A673 (cell line): ENCODE measurements around the gene CCDC185. TPM values are rescaled to one million over a fixed set of nuclear protein-coding genes. Genes with fewer than 3 reads are reported as not detected.

Experiments
- BruUV-seq: library from RNA; stranded (reverse); fragments of 400-500 nt; replicated peaks from 2 replicates; lab custom pipeline; 2021; lab: Mats Ljungman, UMichigan
- CTCF ChIA-PET: fragments of 300-600 bp; sonication (Branson Sonifier 250); formaldehyde crosslinking; loops from one replicate; lab custom pipeline; 2022; ENCODE audit warnings: antibody characterized with exemption; lab: Charles Lee
- POLR2A ChIA-PET: fragments of 300-600 bp; sonication (Branson Sonifier 250); formaldehyde crosslinking; loops from one replicate; lab custom pipeline; 2022; ENCODE audit warnings: antibody characterized with exemption; ENCODE audit not compliant: low non-redundant PET; lab: Charles Lee
- DNase-seq: peaks from one replicate; pipeline ENCODE4 v3.0.0-alpha.2; 2015; ENCODE audit warnings: low spot score
- H3K27ac ChIP-seq: fragments of 200-600 bp; sonication (generic); 2 replicates; pipeline ENCODE4 v1.5.1; 2016; ENCODE audit warnings: mixed run types, low read depth, mild to moderate bottlenecking, mixed read lengths, antibody characterized with exemption, low read length; ENCODE audit not compliant: poor library complexity, severe bottlenecking
- H3K27me3 ChIP-seq: fragments of 200-600 bp; sonication (generic); replicated peaks from 2 replicates; pipeline ENCODE4 v1.6.1; 2017; ENCODE audit warnings: mixed run types, low read depth, mild to moderate bottlenecking, mixed read lengths, antibody characterized with exemption, low read length; ENCODE audit not compliant: insufficient read depth, poor library complexity
- H3K36me3 ChIP-seq: fragments of 200-600 bp; sonication (generic); 2 replicates; pipeline ENCODE4 v1.6.1; 2016; ENCODE audit warnings: mixed run types, mild to moderate bottlenecking, mixed read lengths, antibody characterized with exemption, low read length; ENCODE audit not compliant: insufficient read depth, poor library complexity, severe bottlenecking
- H3K4me1 ChIP-seq: fragments of 200-600 bp; sonication (generic); 2 replicates; pipeline ENCODE4 v1.6.1; 2017; ENCODE audit warnings: mixed run types, mild to moderate bottlenecking, mixed read lengths, antibody characterized with exemption, low read length; ENCODE audit not compliant: insufficient read depth, poor library complexity, severe bottlenecking
- H3K4me3 ChIP-seq: fragments of 200-600 bp; sonication (generic); 2 replicates; pipeline ENCODE4 v1.5.1; 2016; ENCODE audit warnings: low read depth, mixed run types, mild to moderate bottlenecking, mixed read lengths, low read length; ENCODE audit not compliant: poor library complexity, severe bottlenecking
- H3K9me3 ChIP-seq: fragments of 200-600 bp; sonication (generic); 2 replicates; pipeline ENCODE4 v1.6.1; 2016; ENCODE audit warnings: mixed run types, low read depth, mild to moderate bottlenecking, mixed read lengths, antibody characterized with exemption, low read length; ENCODE audit not compliant: poor library complexity, severe bottlenecking
- EZH2 ChIP-seq: fragments of 200-600 bp; sonication (generic); IDR thresholded peaks from 2 replicates; pipeline ENCODE4 v1.6.1; 2017; ENCODE audit warnings: borderline replicate concordance, low read depth, mild to moderate bottlenecking, mixed read lengths, antibody characterized with exemption, low read length; ENCODE audit not compliant: poor library complexity, severe bottlenecking
- intact Hi-C: fragments of 100-400 bp; cut with micrococcal nuclease; formaldehyde crosslinking; loops from one replicate; pipeline ENCODE4 v1.10.0; 2022; ENCODE audit not compliant: unreplicated experiment
- total RNA-seq: library from RNA; stranded (reverse); gene quantifications from 2 replicates; pipeline ENCODE4 v1.2.3, GENCODE V29; 2021
- TF ChIP-seq, protein P1 (sequence below): fragments of 300-800, 200-600 bp; sonication (generic); conservative IDR thresholded peaks from 2 replicates; pipeline ENCODE4 v1.5.1; 2017; ENCODE audit warnings: low read depth, mild to moderate bottlenecking, antibody characterized with exemption, low read length, moderate library complexity, mixed read lengths

CCDC185 gene
- total RNA-seq, 1 experiment from 2014 or later: not detected

DNA sequence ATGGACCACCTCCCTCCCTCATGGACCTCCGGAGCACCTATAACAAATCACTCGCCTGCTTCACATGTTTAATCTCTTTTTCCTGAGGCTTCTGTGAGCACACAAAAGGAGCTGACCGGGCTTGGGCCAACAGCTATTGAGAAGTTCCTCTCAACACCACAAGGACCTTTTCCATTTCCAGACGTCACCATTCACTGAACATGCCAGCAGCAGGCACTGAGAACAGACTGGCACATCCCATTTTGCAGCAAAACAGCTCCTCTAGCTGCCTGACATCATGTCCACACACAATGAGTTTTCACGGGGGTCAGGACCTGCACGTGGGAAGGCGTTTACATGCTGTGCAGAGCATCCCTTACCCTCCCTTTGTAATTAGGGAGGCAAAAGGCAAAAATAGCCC, 40.3 kb upstream of the CCDC185 start:
- ChIA-PET CTCF (no interaction called here), POLR2A (no interaction called here)
- Histone ChIP-seq H3K27me3 (peaks cover 48% of the 10 kb centered on the region), H3K4me3 (no peak overlapping the region), H3K4me1 (no peaks in the 10 kb centered on the region), H3K36me3 (no peaks in the 10 kb centered on the region), H3K9me3 (no peaks in the 10 kb centered on the region), H3K27ac (no peak overlapping the region)
- no peak for DNase-seq
- BruUV-seq: no TSS peak
- intact Hi-C loops: no loop called here
- TF ChIP-seq, protein P1, sequence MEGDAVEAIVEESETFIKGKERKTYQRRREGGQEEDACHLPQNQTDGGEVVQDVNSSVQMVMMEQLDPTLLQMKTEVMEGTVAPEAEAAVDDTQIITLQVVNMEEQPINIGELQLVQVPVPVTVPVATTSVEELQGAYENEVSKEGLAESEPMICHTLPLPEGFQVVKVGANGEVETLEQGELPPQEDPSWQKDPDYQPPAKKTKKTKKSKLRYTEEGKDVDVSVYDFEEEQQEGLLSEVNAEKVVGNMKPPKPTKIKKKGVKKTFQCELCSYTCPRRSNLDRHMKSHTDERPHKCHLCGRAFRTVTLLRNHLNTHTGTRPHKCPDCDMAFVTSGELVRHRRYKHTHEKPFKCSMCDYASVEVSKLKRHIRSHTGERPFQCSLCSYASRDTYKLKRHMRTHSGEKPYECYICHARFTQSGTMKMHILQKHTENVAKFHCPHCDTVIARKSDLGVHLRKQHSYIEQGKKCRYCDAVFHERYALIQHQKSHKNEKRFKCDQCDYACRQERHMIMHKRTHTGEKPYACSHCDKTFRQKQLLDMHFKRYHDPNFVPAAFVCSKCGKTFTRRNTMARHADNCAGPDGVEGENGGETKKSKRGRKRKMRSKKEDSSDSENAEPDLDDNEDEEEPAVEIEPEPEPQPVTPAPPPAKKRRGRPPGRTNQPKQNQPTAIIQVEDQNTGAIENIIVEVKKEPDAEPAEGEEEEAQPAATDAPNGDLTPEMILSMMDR: no peak
- no peak for TF ChIP-seq EZH2

DNA sequence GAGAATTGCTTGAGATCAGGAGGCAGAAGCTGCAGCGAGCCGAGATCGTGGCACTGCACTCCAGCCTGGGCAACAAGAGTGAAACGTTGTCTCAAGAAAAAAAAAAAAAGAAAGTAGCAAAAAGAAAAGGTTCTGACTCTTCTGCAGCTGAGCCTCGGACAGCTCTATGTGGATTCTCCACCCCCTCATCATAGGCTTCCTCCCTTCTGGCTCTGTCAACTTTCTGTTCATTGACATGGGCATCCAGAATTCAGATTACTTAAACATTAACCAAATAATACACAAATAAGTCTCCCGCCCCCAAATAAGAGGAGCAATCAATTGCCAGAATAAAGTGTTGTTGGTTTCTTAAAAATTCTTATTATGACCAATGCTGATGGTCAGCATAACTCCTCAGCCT, 39.3 kb upstream of the CCDC185 start:
- no TSS peak for BruUV-seq
- ChIA-PET CTCF (no interaction called here), POLR2A (no interaction called here)
- no peak overlapping the region for H3K4me3 ChIP-seq
- H3K27ac ChIP-seq: no peak overlapping the region
- H3K4me1 ChIP-seq: no peaks in the 10 kb centered on the region
- no peaks in the 10 kb centered on the region for H3K36me3 ChIP-seq
- H3K9me3 ChIP-seq: no peaks in the 10 kb centered on the region
- peaks cover 58% of the 10 kb centered on the region for H3K27me3 ChIP-seq
- DNase-seq: no peak
- TF ChIP-seq EZH2: no peak
- TF ChIP-seq, protein P1: no peak
- intact Hi-C loops: no loop called here

DNA sequence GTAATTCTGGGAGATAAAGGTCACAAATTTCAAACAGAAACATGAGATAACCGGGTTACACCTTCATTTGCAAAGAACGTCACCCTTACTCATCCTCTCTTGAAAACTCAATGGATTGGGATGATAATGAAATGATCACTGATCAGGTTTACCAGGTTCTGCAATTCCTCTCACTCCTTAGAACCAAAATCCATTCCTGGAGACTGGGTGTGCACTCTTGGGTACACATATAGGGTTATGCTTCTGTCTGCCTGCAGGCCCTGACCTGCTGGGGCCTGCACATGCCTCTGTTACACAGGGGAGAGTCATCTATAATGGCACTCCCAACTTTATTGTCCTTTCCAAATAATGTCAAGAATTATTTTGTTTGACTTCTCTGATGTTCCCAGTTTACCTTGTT, 37.5 kb upstream of the CCDC185 start:
- no TSS peak for BruUV-seq
- Histone ChIP-seq H3K36me3 (no peaks in the 10 kb centered on the region), H3K27me3 (peaks cover 75% of the 10 kb centered on the region), H3K4me3 (no peak overlapping the region), H3K9me3 (no peaks in the 10 kb centered on the region), H3K27ac (no peak overlapping the region), H3K4me1 (no peaks in the 10 kb centered on the region)
- TF ChIP-seq, protein P1: no peak
- TF ChIP-seq EZH2: no peak
- ChIA-PET CTCF (no interaction called here), POLR2A (no interaction called here)
- no peak for DNase-seq
- intact Hi-C loops: no loop called here
